Neutrophil (primary cell): ENCODE results near the gene MAPK8IP3.

ENCODE experiments used
- H3K27ac ChIP-seq: fragments of 200-600 bp; sonication (generic); 2 replicates; pipeline ENCODE4 v1.5.1; 2016; ENCODE audit warnings: mild to moderate bottlenecking, moderate library complexity
- H3K27me3 ChIP-seq: fragments of 200-600 bp; sonication (generic); 2 replicates; pipeline ENCODE4 v1.6.0; 2016; ENCODE audit warnings: mild to moderate bottlenecking
- H3K36me3 ChIP-seq: fragments of 200-600 bp; sonication (generic); 2 replicates; pipeline ENCODE4 v1.5.1; 2017
- H3K4me1 ChIP-seq, 2 experiments: fragments of 200-600 bp in 1 of 2; sonication (generic) in 1 of 2; 1 replicate in 1 of 2; 2 replicates in 1 of 2; pipeline versions ENCODE4 v1.5.1 to v1.6.1; 2013 to 2016; ENCODE audit warnings: low read depth in 1 of 2, low read length in 1 of 2, mild to moderate bottlenecking in 1 of 2, moderate library complexity in 1 of 2; ENCODE audit not compliant: control insufficient read depth in 1 of 2, insufficient read depth in 1 of 2
- H3K4me3 ChIP-seq, 2 experiments: fragments of 200-600 bp in 1 of 2; sonication (generic) in 1 of 2; 1 replicate in 1 of 2; 2 replicates in 1 of 2; pipeline ENCODE4 v1.5.1; 2013 to 2016; ENCODE audit warnings: low read depth in 1 of 2, low read length in 1 of 2, mild to moderate bottlenecking in 1 of 2, moderate library complexity in 1 of 2
- H3K9me3 ChIP-seq: fragments of 200-600 bp; sonication (generic); 2 replicates; pipeline ENCODE4 v1.5.1; 2016
- CTCF ChIP-seq: fragments of 200-600 bp; sonication (generic); IDR thresholded peaks from 2 replicates; pipeline ENCODE4 v1.5.1; 2016; ENCODE audit warnings: antibody characterized with exemption

Gene MAPK8IP3

GRCh38 chr16:1787322-1788094 lies 81.5 kb downstream of the MAPK8IP3 start:
- no peak overlapping the region for H3K4me3 ChIP-seq
- no peak for TF ChIP-seq CTCF
- H3K36me3 ChIP-seq, result peaks cover 57% of the 10 kb centered on the region
- no peaks in the 10 kb centered on the region for H3K27me3 ChIP-seq
- peaks cover 8 to 11% of the 10 kb centered on the region in 2 experiments for H3K4me1 ChIP-seq
- H3K9me3 ChIP-seq, result no peaks in the 10 kb centered on the region
- no peak overlapping the region for H3K27ac ChIP-seq

GRCh38 chr16:1788095-1788707 lies 82.2 kb downstream of the MAPK8IP3 start:
- no peaks in the 10 kb centered on the region for H3K9me3 ChIP-seq
- TF ChIP-seq CTCF, result no peak
- H3K27me3 ChIP-seq, result no peaks in the 10 kb centered on the region
- peaks cover 6 to 10% of the 10 kb centered on the region in 2 experiments for H3K4me1 ChIP-seq
- H3K36me3 ChIP-seq, result peaks cover 58% of the 10 kb centered on the region
- H3K4me3 ChIP-seq, result no peak overlapping the region
- no peak overlapping the region for H3K27ac ChIP-seq

DNA sequence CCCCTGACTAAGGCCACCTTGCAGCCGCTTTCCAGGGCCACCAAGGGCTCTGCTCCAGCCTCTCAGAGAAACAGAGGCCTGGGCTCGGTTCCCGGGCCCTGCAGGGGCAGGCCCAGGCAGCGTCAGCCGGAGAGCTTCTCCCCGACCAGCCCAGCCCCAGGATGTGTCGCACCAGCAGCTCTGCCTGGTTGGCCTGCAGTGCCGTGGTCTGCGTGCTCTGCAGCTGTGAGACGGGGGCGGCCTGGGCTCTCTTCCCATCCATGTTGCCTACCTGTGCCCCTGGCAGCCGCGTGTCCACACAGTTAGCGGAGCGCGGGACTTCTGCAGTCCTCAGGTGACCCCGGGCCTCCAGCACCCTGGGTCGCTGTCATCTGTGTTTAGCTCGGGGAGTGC lies 82.7 kb downstream of the MAPK8IP3 start:
- H3K27me3 ChIP-seq, result no peaks in the 10 kb centered on the region
- H3K4me1 ChIP-seq, result peaks cover 1 to 5% of the 10 kb centered on the region in 2 experiments
- no peak for TF ChIP-seq CTCF
- H3K36me3 ChIP-seq, result peaks cover 58% of the 10 kb centered on the region
- no peaks in the 10 kb centered on the region for H3K9me3 ChIP-seq
- no peak overlapping the region for H3K27ac ChIP-seq
- H3K4me3 ChIP-seq, result no peak overlapping the region

DNA sequence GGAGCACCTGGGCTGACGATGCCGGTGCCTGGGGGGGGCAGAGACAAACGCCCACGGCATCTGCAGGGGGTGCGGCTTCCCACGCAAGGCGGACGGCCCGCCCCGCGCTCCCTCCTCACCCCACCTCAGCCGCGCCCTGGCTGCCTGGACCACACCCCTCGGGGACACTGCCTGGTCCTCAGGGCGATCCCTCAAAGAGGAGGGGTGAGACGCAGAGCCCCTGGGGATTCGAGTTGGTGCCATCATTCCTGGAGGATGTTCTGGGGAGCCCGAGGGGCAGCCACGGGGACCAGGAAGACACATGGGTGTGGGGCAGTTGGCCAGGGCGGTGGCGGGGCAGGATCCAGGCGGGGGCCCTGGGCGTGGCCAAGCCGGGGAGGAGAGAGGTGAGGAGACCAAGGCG lies 83.6 kb downstream of the MAPK8IP3 start:
- no peaks in the 10 kb centered on the region for H3K9me3 ChIP-seq
- H3K27ac ChIP-seq, result no peak overlapping the region
- no peaks in the 10 kb centered on the region for H3K4me1 ChIP-seq
- H3K27me3 ChIP-seq, result no peaks in the 10 kb centered on the region
- no peak overlapping the region for H3K4me3 ChIP-seq
- no peak for TF ChIP-seq CTCF
- peaks cover 58% of the 10 kb centered on the region for H3K36me3 ChIP-seq

DNA sequence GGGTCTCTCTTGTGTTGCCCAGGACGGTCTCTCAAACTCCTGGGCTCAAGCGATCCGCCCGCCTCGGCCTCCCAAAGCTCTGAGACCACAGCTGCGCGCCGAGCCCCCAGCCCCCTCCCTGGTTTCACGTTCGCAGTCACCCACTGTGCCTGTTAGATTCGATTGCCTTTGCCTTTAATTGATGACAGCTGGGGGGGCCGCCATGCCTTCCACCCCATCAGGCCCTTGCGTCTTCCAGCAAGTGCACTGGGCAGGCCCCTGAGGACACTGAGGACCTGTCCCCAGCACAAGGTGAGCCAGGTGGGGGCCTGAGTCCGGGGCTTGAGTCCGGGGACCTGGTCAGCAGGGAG lies 84.2 kb downstream of the MAPK8IP3 start:
- H3K36me3 ChIP-seq, result peaks cover 58% of the 10 kb centered on the region
- no peak for TF ChIP-seq CTCF
- H3K27ac ChIP-seq, result no peak overlapping the region
- H3K4me3 ChIP-seq, result no peak overlapping the region
- H3K9me3 ChIP-seq, result no peaks in the 10 kb centered on the region
- H3K27me3 ChIP-seq, result no peaks in the 10 kb centered on the region
- H3K4me1 ChIP-seq, result no peaks in the 10 kb centered on the region
